Right lobe of liver (tissue), 4 donors: Measurements from ENCODE around the gene TSPAN18.

ENCODE experiments used
- POLR2A ChIP-seq: fragments of 450-650 bp; IDR thresholded peaks from one replicate; pipeline ENCODE4 v1.6.1; 2017; ENCODE audit warnings: antibody characterized with exemption, mild to moderate bottlenecking
- TF ChIP-seq, protein P1 (sequence below), 4 donors: fragments of 200-600 bp in 3 of 4; fragments of 450-650 bp in 1 of 4; IDR thresholded peaks; one replicate each; pipeline versions ENCODE4 v1.5.1 to v1.8.0; 2016 to 2022; ENCODE audit warnings: antibody characterized with exemption in 4 of 4, mild to moderate bottlenecking in 2 of 4
- donor health status: DM: no; HTN: no; CAD: no.
- donor health status: DM: no; HTN: no; CAD: no.
- donor health status: DM: no; HTN: yes; CAD: no.

DNA sequence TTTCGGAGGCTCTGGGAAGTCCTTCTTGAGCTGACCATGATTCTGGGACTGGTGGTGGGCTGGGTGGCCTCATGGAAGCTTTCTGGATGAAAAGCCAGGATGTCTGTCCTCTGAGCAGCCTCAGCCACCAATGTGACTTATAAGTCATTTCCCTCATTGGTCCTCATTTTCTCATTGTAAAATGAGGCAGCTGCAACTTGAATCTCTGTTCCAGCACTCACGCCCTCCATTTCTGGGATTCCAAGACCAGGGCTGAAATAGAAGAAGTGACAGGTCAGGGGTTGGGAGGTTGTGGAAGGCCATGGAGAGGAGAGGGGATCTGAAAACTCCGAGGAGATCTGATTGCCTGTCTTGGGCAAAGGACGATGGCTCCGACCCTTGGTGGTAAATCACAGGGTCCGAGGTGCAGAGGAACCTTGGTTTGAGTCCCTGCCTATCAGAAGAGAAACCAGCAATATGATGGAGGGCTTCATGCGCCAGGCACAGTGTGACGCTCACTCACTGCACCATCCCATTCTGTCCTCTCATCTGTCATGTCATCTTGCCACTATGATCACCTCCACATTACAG lies 38.3 kb downstream of the TSPAN18 start:
- TF ChIP-seq, protein P1, sequence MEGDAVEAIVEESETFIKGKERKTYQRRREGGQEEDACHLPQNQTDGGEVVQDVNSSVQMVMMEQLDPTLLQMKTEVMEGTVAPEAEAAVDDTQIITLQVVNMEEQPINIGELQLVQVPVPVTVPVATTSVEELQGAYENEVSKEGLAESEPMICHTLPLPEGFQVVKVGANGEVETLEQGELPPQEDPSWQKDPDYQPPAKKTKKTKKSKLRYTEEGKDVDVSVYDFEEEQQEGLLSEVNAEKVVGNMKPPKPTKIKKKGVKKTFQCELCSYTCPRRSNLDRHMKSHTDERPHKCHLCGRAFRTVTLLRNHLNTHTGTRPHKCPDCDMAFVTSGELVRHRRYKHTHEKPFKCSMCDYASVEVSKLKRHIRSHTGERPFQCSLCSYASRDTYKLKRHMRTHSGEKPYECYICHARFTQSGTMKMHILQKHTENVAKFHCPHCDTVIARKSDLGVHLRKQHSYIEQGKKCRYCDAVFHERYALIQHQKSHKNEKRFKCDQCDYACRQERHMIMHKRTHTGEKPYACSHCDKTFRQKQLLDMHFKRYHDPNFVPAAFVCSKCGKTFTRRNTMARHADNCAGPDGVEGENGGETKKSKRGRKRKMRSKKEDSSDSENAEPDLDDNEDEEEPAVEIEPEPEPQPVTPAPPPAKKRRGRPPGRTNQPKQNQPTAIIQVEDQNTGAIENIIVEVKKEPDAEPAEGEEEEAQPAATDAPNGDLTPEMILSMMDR (IDR thresholded peaks at IDR 0.05) = no peak
- no peak for TF ChIP-seq POLR2A
